NCI-H82 treated with DMSO at 0.1 percent for 48 hours (cell line): ENCODE results near the gene CFAP126.

Source experiments
- DNase-seq: peaks from one replicate; lab custom pipeline; 2025; ENCODE audit not compliant: unreplicated experiment; lab: John Stamatoyannopoulos, UW

The CFAP126 gene

GRCh38 chr1:161382214-161383019 is 14.7 kb upstream of the CFAP126 start:
- peak; percentile 78 for DNase-seq

GRCh38 chr1:161381707-161382106 is 14.0 kb upstream of the CFAP126 start:
- no peak for DNase-seq

- DNase-seq, result no peak
These were observed 11.4 kb upstream of the CFAP126 start for GRCh38 chr1:161379071-161379470.

- no peak for DNase-seq
These were observed 10.3 kb upstream of the CFAP126 start for GRCh38 chr1:161378014-161378413.

GRCh38 chr1:161374373-161374772 is 6.7 kb upstream of the CFAP126 start:
- no peak for DNase-seq

GRCh38 chr1:161373442-161373841 is 5.8 kb upstream of the CFAP126 start:
- no peak for DNase-seq

GRCh38 chr1:161365207-161365606 is 2.5 kb downstream of the CFAP126 start:
- no peak for DNase-seq

- no peak for DNase-seq
These were observed 3.3 kb downstream of the CFAP126 start for GRCh38 chr1:161364332-161364731.

- no peak for DNase-seq
These were observed 8.4 kb downstream of the CFAP126 start for GRCh38 chr1:161359291-161359690.

- no peak for DNase-seq
These were observed 10.6 kb downstream of the CFAP126 start for GRCh38 chr1:161357073-161357472.

GRCh38 chr1:161351482-161351881 is 16.2 kb downstream of the CFAP126 start:
- DNase-seq, result peak; percentile 41

- DNase-seq, result no peak
These were observed 17.0 kb downstream of the CFAP126 start for GRCh38 chr1:161350671-161351070.

GRCh38 chr1:161342821-161343220 is 24.9 kb downstream of the CFAP126 start:
- no peak for DNase-seq

- DNase-seq, result no peak
These were observed 25.5 kb downstream of the CFAP126 start for GRCh38 chr1:161342177-161342576.

GRCh38 chr1:161335796-161336195 is 31.9 kb downstream of the CFAP126 start:
- no peak for DNase-seq

GRCh38 chr1:161333166-161333565 is 34.5 kb downstream of the CFAP126 start:
- DNase-seq, result no peak

GRCh38 chr1:161330346-161330745 is 37.3 kb downstream of the CFAP126 start:
- no peak for DNase-seq

GRCh38 chr1:161324020-161324419 is 43.7 kb downstream of the CFAP126 start:
- DNase-seq, result no peak

GRCh38 chr1:161315841-161316674 is 51.6 kb downstream of the CFAP126 start:
- DNase-seq, result peak; percentile 89
